HT1080 (cell line): ENCODE data around the gene CISD3. TPM values are rescaled to one million over a fixed set of nuclear protein-coding genes. Genes with fewer than 3 reads are reported as not detected.
A peak's percentile ranks its signal among the peaks of the same experiment; 100 is the strongest.

Experiments used
- DNase-seq: peaks from one replicate; pipeline ENCODE4 v3.0.0-alpha.2; 2015; ENCODE audit warnings: low read depth
- total RNA-seq: library from RNA; depleted of rRNA; stranded (reverse); fragments of >200 nt; shearing (Covaris generic); gene quantifications from 2 replicates; pipeline ENCODE4 v1.2.3, GENCODE V29; 2014

The CISD3 gene
- total RNA-seq, 1 experiment from 2014 or later: 15.2 TPM

GRCh38 chr17:38742411-38743308, 12.5 kb downstream of the CISD3 start:
- DNase-seq: no peak

GRCh38 chr17:38743556-38744171, 13.5 kb downstream of the CISD3 start:
- no peak for DNase-seq

- DNase-seq: no peak
These were observed 15.4 kb downstream of the CISD3 start for GRCh38 chr17:38745545-38745944.

GRCh38 chr17:38746004-38746848, 16.1 kb downstream of the CISD3 start:
- DNase-seq: no peak

- DNase-seq: no peak
These were observed 16.8 kb downstream of the CISD3 start for GRCh38 chr17:38746849-38747462.

GRCh38 chr17:38747463-38748148, 17.5 kb downstream of the CISD3 start:
- DNase-seq: no peak

GRCh38 chr17:38748149-38748891, 18.2 kb downstream of the CISD3 start, which contains the start of gene PCGF2:
PCGF2 (minus strand) TSS chr17:38748336; CDS start chr17:38740402, 7,934 bp downstream.
- peak; percentile 85 for DNase-seq

- DNase-seq: no peak
These were observed 18.7 kb downstream of the CISD3 start for GRCh38 chr17:38748892-38749222.

- peak; percentile 92 for DNase-seq
These were observed 19.3 kb downstream of the CISD3 start for GRCh38 chr17:38749223-38750043.

GRCh38 chr17:38750044-38750311, 19.8 kb downstream of the CISD3 start:
- no peak for DNase-seq

- no peak for DNase-seq
These were observed 20.4 kb downstream of the CISD3 start for GRCh38 chr17:38750312-38751121.

- DNase-seq: peak; percentile 46
These were observed 21.1 kb downstream of the CISD3 start for GRCh38 chr17:38751144-38751807.

GRCh38 chr17:38751808-38752307, 21.7 kb downstream of the CISD3 start:
- DNase-seq: peak; percentile 77

GRCh38 chr17:38752308-38753070, 22.3 kb downstream of the CISD3 start, which contains the start of gene PSMB3:
PSMB3 (plus strand) TSS chr17:38752741; CDS start chr17:38752827, 86 bp downstream.
- DNase-seq: peak; percentile 99

GRCh38 chr17:38753071-38753506, 22.9 kb downstream of the CISD3 start:
- DNase-seq: no peak

- DNase-seq: peak; percentile 37
These were observed 31.5 kb downstream of the CISD3 start for GRCh38 chr17:38761612-38762011.

GRCh38 chr17:38762231-38762630, 32.1 kb downstream of the CISD3 start:
- DNase-seq: no peak
